Naive B cell (primary cell): Measurements from ENCODE around the gene WDR74. TPM values are rescaled to one million over a fixed set of nuclear protein-coding genes. Genes with fewer than 3 reads are reported as not detected.
A peak's percentile ranks its signal among the peaks of the same experiment; 100 is the strongest.

Experiments
- ATAC-seq, 2 donors: fragments of 150-1000 bp; cut with Tn5 transposase; 2 replicates each; pipeline ENCODE4 v1.10.0; 2021; ENCODE audit warnings: low read depth in 2 of 2, mild to moderate bottlenecking in 2 of 2, moderate library complexity in 2 of 2
- DNase-seq: peaks from one replicate; pipeline ENCODE4 v3.0.0; 2022
- H3K27ac Mint-ChIP-seq, 6 donors: one replicate each; pipeline ENCODE4 v1.8.0; 2020 to 2022; ENCODE audit warnings: mild to moderate bottlenecking in 6 of 6, mixed read lengths in 6 of 6, moderate library complexity in 5 of 6, inconsistent platforms in 2 of 6
- H3K27me3 Mint-ChIP-seq, 3 donors: one replicate each; pipeline ENCODE4 v1.8.0; 2021 to 2022; ENCODE audit warnings: mixed read lengths in 3 of 3, mild to moderate bottlenecking in 1 of 3
- H3K36me3 Mint-ChIP-seq, 2 donors: one replicate each; pipeline ENCODE4 v1.8.0; 2020 to 2022; ENCODE audit warnings: mixed read lengths in 2 of 2, inconsistent platforms in 1 of 2, mild to moderate bottlenecking in 1 of 2
- H3K4me1 Mint-ChIP-seq, 3 donors: one replicate each; pipeline ENCODE4 v1.8.0; 2020 to 2022; ENCODE audit warnings: mixed read lengths in 3 of 3, inconsistent platforms in 1 of 3, mild to moderate bottlenecking in 1 of 3, moderate library complexity in 1 of 3
- H3K4me3 Mint-ChIP-seq, 8 donors: one replicate each; pipeline ENCODE4 v1.8.0; 2020 to 2022; ENCODE audit warnings: mild to moderate bottlenecking in 8 of 8, mixed read lengths in 8 of 8, moderate library complexity in 8 of 8, inconsistent platforms in 2 of 8
- H3K9me3 Mint-ChIP-seq, 7 donors: one replicate each; pipeline ENCODE4 v1.8.0; 2020 to 2022; ENCODE audit warnings: mixed read lengths in 7 of 7, mild to moderate bottlenecking in 5 of 7, inconsistent platforms in 2 of 7, moderate library complexity in 1 of 7
- polyA plus RNA-seq, 6 donors: library from polyadenylated mRNA; unstranded; fragments of 300-500 nt; fragmentation: Illumina TruSeq; gene quantifications; one replicate each; pipeline ENCODE4 v1.2.3, GENCODE V29; 2021; ENCODE audit warnings: low read depth in 6 of 6

WDR74 gene
- polyA plus RNA-seq = 10 to 100 TPM; 42.0 to 77.0 (median 54.6) TPM

DNA sequence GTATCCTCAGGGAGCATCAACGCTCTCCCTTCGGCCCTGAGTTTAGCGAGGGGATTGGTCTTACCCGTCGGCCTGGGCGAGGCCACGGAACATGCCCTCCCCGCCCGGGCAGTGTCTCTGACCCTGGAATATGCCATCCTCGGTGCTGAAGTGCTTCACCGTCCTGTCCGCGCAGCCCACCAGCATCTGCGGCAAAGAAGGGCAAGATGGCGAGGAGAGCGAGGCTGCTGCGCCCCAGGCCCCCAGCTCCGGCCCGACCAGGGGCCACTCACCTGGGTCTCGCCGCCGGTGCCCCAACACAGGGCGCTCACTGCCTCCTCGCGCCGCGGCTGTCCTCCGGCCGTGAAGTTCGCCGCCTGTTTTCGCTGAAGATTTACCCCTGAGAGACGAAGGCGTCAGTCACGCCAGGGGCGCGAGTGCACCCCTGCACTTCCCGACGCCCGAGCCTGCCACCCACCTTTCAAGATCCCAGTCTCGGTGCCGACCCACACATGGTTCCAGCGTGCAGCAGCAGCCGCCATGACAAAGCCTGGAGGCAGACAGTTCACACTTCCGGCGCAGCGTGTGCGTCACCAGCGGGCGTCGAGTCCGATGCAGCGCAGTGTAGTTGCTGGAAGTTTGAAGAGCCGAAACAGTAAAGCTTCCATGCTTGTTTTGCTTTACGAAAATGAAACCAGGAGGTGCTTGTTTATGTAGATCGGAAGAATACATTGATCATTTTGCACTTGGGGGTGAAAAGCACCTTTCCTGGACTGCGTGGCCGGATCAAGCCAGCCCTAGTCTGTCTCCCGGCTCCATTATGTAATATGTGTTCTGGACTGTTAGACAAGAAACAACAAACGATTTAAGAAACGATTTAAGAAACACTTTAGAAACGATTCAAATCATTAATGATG is at the start of gene WDR74:
WDR74 (minus strand) TSS at position 541 of the 896 bp plus-strand sequence; CDS start at position 521, 20 bp downstream.
- H3K4me1 Mint-ChIP-seq = peaks cover 17 to 26% (median 25%) of the 10 kb centered on the region in 3 donors
- peak; percentile 90 for DNase-seq
- no peak within 1 kb of the TSS for H3K4me3 Mint-ChIP-seq

GRCh38 chr11:62889126-62889483 is 49.7 kb upstream of the WDR74 start:
- H3K36me3 Mint-ChIP-seq = peaks cover 13 to 32% of the 10 kb centered on the region in 2 donors
- H3K9me3 Mint-ChIP-seq = no peaks in the 10 kb centered on the region
- H3K27me3 Mint-ChIP-seq = peaks cover 0 to 4% (median 0%) of the 10 kb centered on the region in 3 donors
- peaks cover 0 to 11% (median 6%) of the 10 kb centered on the region in 3 donors for H3K4me1 Mint-ChIP-seq
- ATAC-seq = no peak
- peak overlapping the region in 1 of 8 donors; percentile 19 for H3K4me3 Mint-ChIP-seq
- no peak for DNase-seq
- peak overlapping the region in 2 of 6 donors; percentile 40 to 85 for H3K27ac Mint-ChIP-seq

More for the DNA sequence above, at the start of gene WDR74:
- Mint-ChIP-seq H3K27ac (peak within 1 kb of the TSS in 2 of 6 donors; percentile 37 to 42), H3K36me3 (peaks cover 10 to 21% of the 10 kb centered on the region in 2 donors), H3K27me3 (no peaks in the 10 kb centered on the region), H3K9me3 (peaks cover 0 to 3% (median 0%) of the 10 kb centered on the region in 7 donors)
- ATAC-seq = peak; percentile 46 to 50

DNA sequence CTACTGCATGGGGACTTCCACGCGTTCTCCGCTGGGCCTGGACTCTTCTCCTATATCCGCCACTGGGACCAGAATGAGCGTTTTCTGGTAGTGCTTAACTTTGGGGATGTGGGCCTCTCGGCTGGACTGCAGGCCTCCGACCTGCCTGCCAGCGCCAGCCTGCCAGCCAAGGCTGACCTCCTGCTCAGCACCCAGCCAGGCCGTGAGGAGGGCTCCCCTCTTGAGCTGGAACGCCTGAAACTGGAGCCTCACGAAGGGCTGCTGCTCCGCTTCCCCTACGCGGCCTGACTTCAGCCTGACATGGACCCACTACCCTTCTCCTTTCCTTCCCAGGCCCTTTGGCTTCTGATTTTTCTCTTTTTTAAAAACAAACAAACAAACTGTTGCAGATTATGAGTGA is 49.0 kb upstream of the WDR74 start:
- Mint-ChIP-seq H3K9me3 (no peaks in the 10 kb centered on the region), H3K27me3 (peaks cover 0 to 4% (median 0%) of the 10 kb centered on the region in 3 donors), H3K36me3 (peaks cover 16 to 39% of the 10 kb centered on the region in 2 donors), H3K27ac (no peak overlapping the region), H3K4me1 (peaks cover 3 to 18% (median 13%) of the 10 kb centered on the region in 3 donors), H3K4me3 (peak overlapping the region in 1 of 8 donors; percentile 37)
- no peak for ATAC-seq
- DNase-seq = no peak

DNA sequence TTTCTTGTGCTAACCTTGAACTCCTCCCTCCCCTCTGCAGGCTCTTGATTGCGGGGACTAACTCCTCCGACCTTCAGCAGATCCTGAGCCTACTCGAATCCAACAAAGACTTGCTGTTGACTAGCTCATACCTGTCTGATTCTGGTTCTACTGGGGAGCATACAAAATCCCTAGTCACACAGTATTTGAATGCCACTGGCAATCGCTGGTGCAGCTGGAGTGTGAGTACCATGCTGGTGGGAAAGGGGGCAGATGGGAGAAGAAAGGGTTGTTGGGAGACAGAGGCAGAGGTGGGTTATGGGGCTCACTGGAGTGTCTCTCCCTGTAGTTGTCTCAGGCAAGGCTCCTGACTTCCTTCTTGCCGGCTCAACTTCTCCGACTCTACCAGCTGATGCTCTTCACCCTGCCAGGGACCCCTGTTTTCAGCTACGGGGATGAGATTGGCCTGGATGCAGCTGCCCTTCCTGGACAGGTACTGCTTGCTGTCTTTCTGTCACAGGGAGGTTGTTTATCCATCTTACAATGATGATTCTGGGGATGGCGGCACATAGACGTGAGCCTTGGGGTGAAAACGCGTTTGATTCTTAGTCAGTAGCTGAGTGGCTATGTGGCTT is 45.9 kb upstream of the WDR74 start:
- Mint-ChIP-seq H3K4me1 (peaks cover 31 to 39% (median 33%) of the 10 kb centered on the region in 3 donors), H3K27me3 (no peaks in the 10 kb centered on the region), H3K4me3 (peak overlapping the region in 1 of 8 donors; percentile 61), H3K27ac (peak overlapping the region in 2 of 6 donors; percentile 42 to 67), H3K9me3 (no peaks in the 10 kb centered on the region), H3K36me3 (peaks cover 16 to 55% of the 10 kb centered on the region in 2 donors)
- DNase-seq (no peak), ATAC-seq (no peak)

- Mint-ChIP-seq H3K27me3 (no peaks in the 10 kb centered on the region), H3K27ac (peak overlapping the region in 1 of 6 donors; percentile 75), H3K4me1 (peaks cover 37 to 43% (median 38%) of the 10 kb centered on the region in 3 donors), H3K36me3 (peaks cover 8 to 45% of the 10 kb centered on the region in 2 donors), H3K9me3 (no peaks in the 10 kb centered on the region), H3K4me3 (peak overlapping the region in 2 of 8 donors; percentile 35 to 99)
- DNase-seq = no peak
- no peak for ATAC-seq
Observed at GRCh38 chr11:62883673-62884072, 44.3 kb upstream of the WDR74 start.

- H3K4me3 Mint-ChIP-seq = peak overlapping the region; percentile 60 to 100 (median 100)
- H3K27me3 Mint-ChIP-seq = no peaks in the 10 kb centered on the region
- DNase-seq = no peak
- peaks cover 37 to 43% (median 38%) of the 10 kb centered on the region in 3 donors for H3K4me1 Mint-ChIP-seq
- peak overlapping the region; percentile 65 to 98 (median 88) for H3K27ac Mint-ChIP-seq
- peaks cover 5 to 41% of the 10 kb centered on the region in 2 donors for H3K36me3 Mint-ChIP-seq
- no peak for ATAC-seq
- no peaks in the 10 kb centered on the region for H3K9me3 Mint-ChIP-seq
Observed at GRCh38 chr11:62882788-62883501, 43.6 kb upstream of the WDR74 start.

- peak overlapping the region in 5 of 6 donors; percentile 65 to 98 (median 88) for H3K27ac Mint-ChIP-seq
- no peaks in the 10 kb centered on the region for H3K9me3 Mint-ChIP-seq
- peaks cover 5 to 40% of the 10 kb centered on the region in 2 donors for H3K36me3 Mint-ChIP-seq
- H3K27me3 Mint-ChIP-seq = no peaks in the 10 kb centered on the region
- H3K4me1 Mint-ChIP-seq = peaks cover 37 to 43% (median 41%) of the 10 kb centered on the region in 3 donors
- no peak for DNase-seq
- no peak for ATAC-seq
- H3K4me3 Mint-ChIP-seq = peak overlapping the region; percentile 99 to 100 (median 100)
Observed at GRCh38 chr11:62882431-62882749, 43.0 kb upstream of the WDR74 start.

GRCh38 chr11:62881579-62882430 is 42.4 kb upstream of the WDR74 start:
- H3K27me3 Mint-ChIP-seq = no peaks in the 10 kb centered on the region
- peaks cover 5 to 34% of the 10 kb centered on the region in 2 donors for H3K36me3 Mint-ChIP-seq
- H3K4me3 Mint-ChIP-seq = peak overlapping the region; percentile 99 to 100 (median 100)
- DNase-seq = no peak
- H3K27ac Mint-ChIP-seq = peak overlapping the region; percentile 98 to 100 (median 98)
- ATAC-seq = peak; percentile 51 to 56
- peaks cover 37 to 43% (median 43%) of the 10 kb centered on the region in 3 donors for H3K4me1 Mint-ChIP-seq
- H3K9me3 Mint-ChIP-seq = no peaks in the 10 kb centered on the region

DNA sequence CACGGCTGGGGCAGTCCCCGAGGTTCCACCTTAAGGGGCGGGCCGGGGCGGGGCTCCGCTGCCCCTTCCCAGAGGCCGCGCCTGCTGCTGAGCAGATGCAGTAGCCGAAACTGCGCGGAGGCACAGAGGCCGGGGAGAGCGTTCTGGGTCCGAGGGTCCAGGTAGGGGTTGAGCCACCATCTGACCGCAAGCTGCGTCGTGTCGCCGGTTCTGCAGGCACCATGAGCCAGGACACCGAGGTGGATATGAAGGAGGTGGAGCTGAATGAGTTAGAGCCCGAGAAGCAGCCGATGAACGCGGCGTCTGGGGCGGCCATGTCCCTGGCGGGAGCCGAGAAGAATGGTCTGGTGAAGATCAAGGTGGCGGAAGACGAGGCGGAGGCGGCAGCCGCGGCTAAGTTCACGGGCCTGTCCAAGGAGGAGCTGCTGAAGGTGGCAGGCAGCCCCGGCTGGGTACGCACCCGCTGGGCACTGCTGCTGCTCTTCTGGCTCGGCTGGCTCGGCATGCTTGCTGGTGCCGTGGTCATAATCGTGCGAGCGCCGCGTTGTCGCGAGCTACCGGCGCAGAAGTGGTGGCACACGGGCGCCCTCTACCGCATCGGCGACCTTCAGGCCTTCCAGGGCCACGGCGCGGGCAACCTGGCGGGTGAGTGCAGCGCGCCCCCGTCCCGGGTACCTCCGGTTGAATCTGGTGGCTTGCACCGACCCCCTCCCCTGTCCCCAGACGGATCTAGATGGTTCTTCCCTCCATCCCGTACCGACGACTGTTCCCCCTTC is 41.6 kb upstream of the WDR74 start, which contains the start of gene SLC3A2:
SLC3A2 (plus strand) TSS at position 94 of the 776 bp plus-strand sequence; CDS start at position 222, 128 bp downstream.
- Mint-ChIP-seq H3K9me3 (no peaks in the 10 kb centered on the region), H3K27me3 (no peaks in the 10 kb centered on the region), H3K27ac (peak within 1 kb of the TSS; percentile 98 to 100 (median 98)), H3K4me3 (peak within 1 kb of the TSS; percentile 99 to 100 (median 100)), H3K36me3 (peaks cover 5 to 33% of the 10 kb centered on the region in 2 donors), H3K4me1 (peaks cover 37 to 43% (median 43%) of the 10 kb centered on the region in 3 donors)
- DNase-seq (peak; percentile 83), ATAC-seq (peak; percentile 82)

DNA sequence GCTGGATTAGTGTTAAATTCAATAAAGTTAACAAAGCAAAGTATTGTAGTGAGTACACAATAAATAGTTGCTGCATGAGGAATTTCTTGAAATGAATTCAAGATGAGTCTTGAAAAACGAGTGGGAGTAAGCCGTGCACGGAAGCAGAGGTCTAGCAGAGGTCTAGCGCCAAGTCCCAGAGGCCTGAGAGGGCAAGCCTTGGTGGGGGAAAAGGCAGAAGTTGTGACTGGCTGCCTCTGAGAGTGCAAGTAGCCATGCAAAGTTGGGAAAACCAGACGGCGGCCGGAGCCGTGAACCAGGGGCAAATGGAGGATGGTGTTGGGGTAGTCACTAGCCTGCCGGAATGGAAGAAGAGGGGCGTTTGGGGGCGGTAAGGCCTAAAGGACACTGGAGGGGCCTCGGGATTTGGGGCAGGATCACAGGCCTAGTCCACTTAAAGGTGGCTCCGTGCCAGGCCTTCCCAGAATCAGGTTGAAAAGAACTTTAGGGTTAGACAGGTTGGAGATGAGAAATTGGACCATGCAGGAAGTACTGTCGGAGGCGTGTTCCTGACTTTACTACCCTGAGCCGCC is 40.9 kb upstream of the WDR74 start:
- ATAC-seq (peak in 1 of 2 donors; percentile 1), DNase-seq (no peak)
- H3K27me3 Mint-ChIP-seq = no peaks in the 10 kb centered on the region
- peaks cover 5 to 30% of the 10 kb centered on the region in 2 donors for H3K36me3 Mint-ChIP-seq
- H3K9me3 Mint-ChIP-seq = no peaks in the 10 kb centered on the region
- peak overlapping the region; percentile 99 to 100 (median 100) for H3K4me3 Mint-ChIP-seq
- peak overlapping the region; percentile 98 to 100 (median 98) for H3K27ac Mint-ChIP-seq
- H3K4me1 Mint-ChIP-seq = peaks cover 37 to 43% (median 41%) of the 10 kb centered on the region in 3 donors

- peak overlapping the region; percentile 81 to 100 (median 98) for H3K27ac Mint-ChIP-seq
- peak overlapping the region; percentile 57 to 100 (median 100) for H3K4me3 Mint-ChIP-seq
- DNase-seq = no peak
- H3K27me3 Mint-ChIP-seq = no peaks in the 10 kb centered on the region
- H3K36me3 Mint-ChIP-seq = peaks cover 5 to 26% of the 10 kb centered on the region in 2 donors
- H3K4me1 Mint-ChIP-seq = peaks cover 37 to 43% (median 37%) of the 10 kb centered on the region in 3 donors
- ATAC-seq = no peak
- H3K9me3 Mint-ChIP-seq = no peaks in the 10 kb centered on the region
Observed at GRCh38 chr11:62879235-62879978, 40.0 kb upstream of the WDR74 start.
